Measurements from ENCODE around the gene VASN. TPM values are rescaled to one million over a fixed set of nuclear protein-coding genes. Genes with fewer than 3 reads are reported as not detected.
A peak's percentile ranks its signal among the peaks of the same experiment; 100 is the strongest.

VASN gene
- total and polyA plus RNA-seq, 10 of the 15 experiments (the other 5 are each of a cell fraction or from before 2014, with no cell fraction given) = 0.02 to 0.19 (median 0.14) TPM; not detected in 6

GRCh38 chr16:4416200-4417032 lies 44.8 kb downstream of the VASN start, which contains the start of gene CORO7:
Gene CORO7, minus strand, starts transcription at chr16:4416596. Its CDS starts 78 bp downstream, at chr16:4416518.
- CTCF ChIA-PET = interaction anchor here (0.6 to 2.3 kb wide), 8 partner anchors 11 to 200 kb away, joined by 3 to 14 read pairs (median 3); no protein-coding TSS in a partner anchor
- peaks cover 5% of the 10 kb centered on the region; the same call in 1 of the 2 replicates for H4K20me1 ChIP-seq (ENCODE audit: control insufficient read depth, insufficient read depth)
- DNase-seq (ENCODE audit: low read depth, low spot score) (peak; percentile 76), FAIRE-seq (peak; percentile 97), ATAC-seq (peak; percentile 86)
- no peaks in the 10 kb centered on the region for H3K9me3 ChIP-seq (replicated peaks; ENCODE audit: control insufficient read depth, insufficient read depth, low read length)
- H2AFZ ChIP-seq (ENCODE audit: control insufficient read depth, low read depth, low read length) = peak within 1 kb of the TSS; percentile 94
- BruUV-seq (replicated peaks) = no TSS peak
- WGBS (ENCODE audit: insufficient coverage, insufficient replicate concordance, low lambda C conversion rate, missing lambda C conversion rate) = under 1% methylated on average over 55 of the region's 92 CpGs
- H3K4me1 ChIP-seq (ENCODE audit: control insufficient read depth, insufficient read depth, low read length) = peaks cover 20% of the 10 kb centered on the region
- peak within 1 kb of the TSS; percentile 79 for H3K9ac ChIP-seq (ENCODE audit: control insufficient read depth, insufficient read depth, low read length)
- no peaks in the 10 kb centered on the region for H3K27me3 ChIP-seq (replicated peaks in 1 of 2; ENCODE audit: control insufficient read depth in 2 of 2, insufficient read depth in 2 of 2, low read length in 1 of 2)
- H3K4me2 ChIP-seq (ENCODE audit: control insufficient read depth, insufficient read depth) = peak within 1 kb of the TSS; percentile 98
- peak within 1 kb of the TSS; percentile 83 for H3K27ac ChIP-seq (ENCODE audit: control insufficient read depth, insufficient read depth)
- RAD21 ChIA-PET (ENCODE audit: unreplicated experiment) = interaction anchor here (0.8 to 1.5 kb wide), 6 partner anchors 13 to 208 kb away, joined by 3 to 6 read pairs (median 3); partner anchors contain the start of gene MGRN1
- peak within 1 kb of the TSS; percentile 92 for H3K4me3 ChIP-seq
- POLR2A ChIA-PET = interaction anchor here (0.5 to 4.0 kb wide), 7 partner anchors 12 to 199 kb away, joined by 3 to 33 read pairs (median 3); partner anchors contain the start of genes HMOX2 and NMRAL1
- peaks cover 38% of the 10 kb centered on the region for H3K79me2 ChIP-seq (ENCODE audit: control insufficient read depth, insufficient read depth, low read length)
- intact Hi-C loops (cut with micrococcal nuclease; ENCODE audit: unreplicated experiment) = loop anchor here (2.0 kb wide), 1 partner anchor 60 kb away; the partner anchor contains the start of gene HMOX2
- peaks cover 9 to 12% of the 10 kb centered on the region in 2 experiments for H3K36me3 ChIP-seq (ENCODE audit: control insufficient read depth in 2 of 2, insufficient read depth in 2 of 2, low read length in 1 of 2)
- SMC1A ChIA-PET (ENCODE audit: uncharacterized antibody, unreplicated experiment) = interaction anchor here (1.1 to 1.8 kb wide), 4 partner anchors 11 to 89 kb away, joined by 5 to 8 read pairs (median 6); partner anchors contain the start of gene PAM16
- in situ Hi-C loops (cut with MboI) = no loop called here
- TF ChIP-seq NRF1 (conservative IDR thresholded peaks at IDR 0.05; ENCODE audit: low read depth, low read length) (0 out of 2 replicates have a peak, but pooled peaks have one; percentile 42), IKZF1 (conservative IDR thresholded peaks at IDR 0.05) (peak; percentile 74), PML (IDR thresholded peaks at IDR 0.05; ENCODE audit: low read length) (no peak; the same call in 1 of the 2 replicates), PBX3 (IDR thresholded peaks at IDR 0.05; ENCODE audit: insufficient replicate concordance, low read depth, low read length) (no peak), PAX5 (IDR thresholded peaks at IDR 0.05; ENCODE audit: borderline replicate concordance, low read depth, low read length) (peak; percentile 72), RELA (IDR thresholded peaks at IDR 0.05; ENCODE audit: borderline replicate concordance, partially characterized antibody) (peak; percentile 11), EZH2 (IDR thresholded peaks at IDR 0.05; ENCODE audit: borderline replicate concordance, control insufficient read depth, low read depth, low read length) (no peak), ESRRA (IDR thresholded peaks at IDR 0.05; ENCODE audit: low read length) (no peak), ETV6 (conservative IDR thresholded peaks at IDR 0.05 in 1 of 2, IDR thresholded peaks at IDR 0.05 in 1 of 2; ENCODE audit: borderline replicate concordance in 1 of 2, low read depth in 1 of 2) (no peak), NFYB (IDR thresholded peaks at IDR 0.05; ENCODE audit: insufficient read depth, low read depth, low read length) (peak; percentile 82), USF2 (IDR thresholded peaks at IDR 0.05; ENCODE audit: borderline replicate concordance, low read depth, low read length) (peak; percentile 94), NFIC (IDR thresholded peaks at IDR 0.05; ENCODE audit: low read depth, low read length) (no peak), CTCF (IDR thresholded peaks at IDR 0.05 in 2 of 3, conservative IDR thresholded peaks at IDR 0.05 in 1 of 3; ENCODE audit: control insufficient read depth in 2 of 3, extremely low read depth in 1 of 3, insufficient read depth in 1 of 3, low read depth in 3 of 3, low read length in 3 of 3) (no peak)

Measured in GM12878 (cell line).